Activated CD8-positive, alpha-beta memory T cell treated with anti-CD3 and anti-CD28 coated beads, Interleukin-2, amount 50 U/mL, for 1 hour (primary cell): Measurements from ENCODE around the gene SLC25A12.

ENCODE experiments used
- DNase-seq: peaks from one replicate; pipeline ENCODE4 v3.0.0-alpha.2; 2020; ENCODE audit errors: extremely low read depth

Gene SLC25A12

GRCh38 chr2:171883275-171883893 is 10.7 kb downstream of the SLC25A12 start:
- no peak for DNase-seq

- no peak for DNase-seq
Measured at GRCh38 chr2:171882089-171882769, 11.8 kb downstream of the SLC25A12 start.

GRCh38 chr2:171880774-171881173 is 13.3 kb downstream of the SLC25A12 start:
- DNase-seq, result no peak

- no peak for DNase-seq
Measured at GRCh38 chr2:171879865-171880264, 14.2 kb downstream of the SLC25A12 start.

GRCh38 chr2:171878481-171878993 is 15.5 kb downstream of the SLC25A12 start:
- DNase-seq, result no peak

- no peak for DNase-seq
Measured at GRCh38 chr2:171874963-171875362, 19.1 kb downstream of the SLC25A12 start.

- DNase-seq, result no peak
Measured at GRCh38 chr2:171874517-171874916, 19.5 kb downstream of the SLC25A12 start.

GRCh38 chr2:171864357-171864985 is 29.6 kb downstream of the SLC25A12 start:
- no peak for DNase-seq

GRCh38 chr2:171862501-171862900 is 31.5 kb downstream of the SLC25A12 start:
- no peak for DNase-seq

GRCh38 chr2:171858397-171858958 is 35.6 kb downstream of the SLC25A12 start:
- no peak for DNase-seq

- no peak for DNase-seq
Measured at GRCh38 chr2:171855401-171855800, 38.6 kb downstream of the SLC25A12 start.

- no peak for DNase-seq
Measured at GRCh38 chr2:171852366-171852888, 41.6 kb downstream of the SLC25A12 start.

GRCh38 chr2:171847627-171848026 is 46.4 kb downstream of the SLC25A12 start:
- DNase-seq, result no peak

- DNase-seq, result no peak
Measured at GRCh38 chr2:171846894-171847293, 47.1 kb downstream of the SLC25A12 start.

GRCh38 chr2:171841996-171842395 is 52.0 kb downstream of the SLC25A12 start:
- DNase-seq, result no peak

GRCh38 chr2:171837736-171838135 is 56.3 kb downstream of the SLC25A12 start:
- no peak for DNase-seq

GRCh38 chr2:171836146-171836910 is 57.7 kb downstream of the SLC25A12 start:
- no peak for DNase-seq

GRCh38 chr2:171835386-171835785 is 58.7 kb downstream of the SLC25A12 start:
- no peak for DNase-seq

GRCh38 chr2:171834286-171834685 is 59.8 kb downstream of the SLC25A12 start:
- no peak for DNase-seq

- no peak for DNase-seq
Measured at GRCh38 chr2:171832489-171832888, 61.6 kb downstream of the SLC25A12 start.

GRCh38 chr2:171830039-171830438 is 64.0 kb downstream of the SLC25A12 start:
- no peak for DNase-seq

- DNase-seq, result no peak
Measured at GRCh38 chr2:171824086-171824485, 70.0 kb downstream of the SLC25A12 start.
